Adrenal gland (tissue), 12 donors: ENCODE measurements around the gene STRIP2. TPM values are rescaled to one million over a fixed set of nuclear protein-coding genes. Genes with fewer than 3 reads are reported as not detected.
"Not testable (repeated sequence)": the region's sequence is repeated elsewhere in the genome, so short reads cannot be mapped to it uniquely, and the experiment has no call there.

Experiments
- DNase-seq, 7 donors: peaks; one replicate each; pipeline ENCODE4 v3.0.0-alpha.2; 2019 to 2020
- H3K27ac ChIP-seq, 5 donors: fragments of 200-600 bp; sonication (generic) in 4 of 5; 1 replicate in 3 of 5; 2 replicates in 2 of 5; pipeline versions ENCODE4 v1.5.1 to v1.8.0; 2016 to 2020; ENCODE audit warnings: mild to moderate bottlenecking in 1 of 5
- H3K27me3 ChIP-seq: fragments of 200-600 bp; 2 replicates; pipeline ENCODE4 v1.8.0; 2021
- H3K36me3 ChIP-seq, 2 donors: fragments of 200-600 bp; replicated peaks in 1 of 2; 1 replicate in 1 of 2; 2 replicates in 1 of 2; pipeline versions ENCODE4 v1.5.1 to v1.8.0; 2018 to 2022
- H3K4me1 ChIP-seq, 2 donors: fragments of 200-600 bp; replicated peaks in 1 of 2; 1 replicate in 1 of 2; 2 replicates in 1 of 2; pipeline versions ENCODE4 v1.5.1 to v1.8.0; 2018 to 2021
- H3K4me3 ChIP-seq, 4 donors: fragments of 200-600 bp; sonication (generic) in 3 of 4; one replicate each; pipeline ENCODE4 v1.5.1; 2016 to 2018
- H3K9me3 ChIP-seq, 3 donors: fragments of 200-600 bp; sonication (generic) in 1 of 3; replicated peaks in 1 of 3; 1 replicate in 2 of 3; 2 replicates in 1 of 3; pipeline versions ENCODE4 v1.5.1 to v1.8.0; 2016 to 2021
- CTCF ChIP-seq, 6 experiments: fragments of 450-650 bp in 4 of 6; fragments of 200-600 bp in 2 of 6; sonication (generic) in 1 of 6; IDR thresholded peaks; 1 replicate in 5 of 6; 2 replicates in 1 of 6; pipeline versions ENCODE4 v1.5.1 to v1.8.0; 2016 to 2021; ENCODE audit warnings: antibody characterized with exemption in 6 of 6, mild to moderate bottlenecking in 2 of 6, moderate library complexity in 1 of 6
- POLR2A ChIP-seq, 2 donors: fragments of 450-650 bp; IDR thresholded peaks; one replicate each; pipeline ENCODE4 v1.6.1; 2017; ENCODE audit warnings: antibody characterized with exemption in 2 of 2, mild to moderate bottlenecking in 2 of 2, moderate library complexity in 1 of 2
- WGBS, 4 donors: extraction: QIAGEN DNeasy Blood & Tissue Kit in 2 of 4; methylation state at CpG; one replicate each; pipeline versions ENCODE4 v1.1.5 to v1.1.7; 2013 to 2017; 5-methylcytosine and 5-hydroxymethylcytosine counted together
- intact Hi-C, 2 donors: fragments of 100-400 bp; cut with DNase I; formaldehyde crosslinking; loops; one replicate each; pipeline versions ENCODE4 v1.14.1 to v1.15.0; 2022 to 2023
- polyA plus RNA-seq, 3 donors: library from polyadenylated mRNA; stranded (reverse); fragments of 200-250 nt in 2 of 3; fragments of 350-450 nt in 1 of 3; fragmentation: Illumina TruSeq in 1 of 3; extraction: RNeasy Lipid Tissue Mini Kit (QIAGEN cat#74804) in 1 of 3; gene quantifications; one replicate each; pipeline ENCODE4 v1.2.3, GENCODE V29; 2013 to 2014
- total RNA-seq, 9 donors: library from RNA; depleted of rRNA in 4 of 9; stranded (reverse); fragments of >200 nt in 4 of 9; fragments of 120-200 nt in 1 of 9; fragmentation: NEBNext Ultra II Directional in 1 of 9; extraction: Animal tissue kit (Norgen Biotek cat#: 25700) in 1 of 9; gene quantifications; one replicate each; pipeline versions ENCODE4 v1.1.0 to v1.2.4, GENCODE V29; 2013 to 2023
- donor health status: healthy with polysubstance abuse.
- donor health status: Bipolar disorder and iron deficiency.
- donor health status: DM: yes; HTN: yes; CAD: no.
- donor health status: DM: no; HTN: no; CAD: no.
- donor health status: DM: no; HTN: no; CAD: no.
- donor health status: DM: yes; HTN: yes; CAD: no.

Gene STRIP2
- total and polyA plus RNA-seq, 12 donors = 0.67 to 10.1 (median 3.7) TPM

- no peak overlapping the region for H3K4me3 ChIP-seq
- no peak overlapping the region for H3K27ac ChIP-seq
- WGBS, 4 donors = 85 to 97% (median 91%) methylated on average over 1 of the region's 1 CpG
- no peak for DNase-seq
- no peaks in the 10 kb centered on the region for H3K36me3 ChIP-seq
- TF ChIP-seq CTCF (IDR thresholded peaks at IDR 0.05) (no peak), POLR2A (IDR thresholded peaks at IDR 0.05) (no peak)
- H3K4me1 ChIP-seq = no peaks in the 10 kb centered on the region
- H3K27me3 ChIP-seq = no peaks in the 10 kb centered on the region
- intact Hi-C loops = loop anchor here in 1 of 2 donors (10.0 kb wide), 1 partner anchor 165 kb away; no protein-coding TSS in a partner anchor
- H3K9me3 ChIP-seq = no peaks in the 10 kb centered on the region
These were observed 45.6 kb downstream of the STRIP2 start for GRCh38 chr7:129479831-129480230.

- no peak overlapping the region for H3K4me3 ChIP-seq
- no peaks in the 10 kb centered on the region for H3K27me3 ChIP-seq
- no peaks in the 10 kb centered on the region for H3K36me3 ChIP-seq
- TF ChIP-seq POLR2A (IDR thresholded peaks at IDR 0.05) (no peak), CTCF (IDR thresholded peaks at IDR 0.05) (no peak)
- 96 to 97% (median 96%) methylated on average over 6 of the region's 6 CpGs for WGBS, 4 donors
- intact Hi-C loops = no loop called here
- H3K27ac ChIP-seq = no peak overlapping the region
- H3K4me1 ChIP-seq = no peaks in the 10 kb centered on the region
- no peaks in the 10 kb centered on the region for H3K9me3 ChIP-seq
- no peak for DNase-seq
These were observed 46.6 kb downstream of the STRIP2 start for GRCh38 chr7:129480674-129481363.

GRCh38 chr7:129481376-129481775 is 47.1 kb downstream of the STRIP2 start:
- DNase-seq, H3K36me3 ChIP-seq, H3K27ac ChIP-seq, intact Hi-C loops, H3K4me3 ChIP-seq, H3K9me3 ChIP-seq, H3K27me3 ChIP-seq, H3K4me1 ChIP-seq: not testable (repeated sequence)
- 96 to 98% (median 97%) methylated on average over 6 of the region's 6 CpGs for WGBS, 4 donors

- Histone ChIP-seq H3K4me3 (no peak overlapping the region), H3K9me3 (no peaks in the 10 kb centered on the region), H3K36me3 (no peaks in the 10 kb centered on the region), H3K4me1 (no peaks in the 10 kb centered on the region), H3K27me3 (no peaks in the 10 kb centered on the region), H3K27ac (no peak overlapping the region)
- intact Hi-C loops = no loop called here
- DNase-seq = no peak
- TF ChIP-seq POLR2A (IDR thresholded peaks at IDR 0.05) = no peak
- TF ChIP-seq CTCF (IDR thresholded peaks at IDR 0.05) = no peak
- WGBS, 4 donors = 95 to 98% (median 96%) methylated on average over 8 of the region's 8 CpGs
These were observed 48.5 kb downstream of the STRIP2 start for GRCh38 chr7:129482781-129483180.

- Histone ChIP-seq H3K4me1 (no peaks in the 10 kb centered on the region), H3K9me3 (no peaks in the 10 kb centered on the region), H3K36me3 (no peaks in the 10 kb centered on the region), H3K27me3 (no peaks in the 10 kb centered on the region), H3K4me3 (no peak overlapping the region), H3K27ac (no peak overlapping the region)
- 76 to 96% (median 91%) methylated on average over 3 of the region's 3 CpGs for WGBS, 4 donors
- intact Hi-C loops = no loop called here
- TF ChIP-seq CTCF (IDR thresholded peaks at IDR 0.05) (no peak), POLR2A (IDR thresholded peaks at IDR 0.05) (no peak)
- DNase-seq = no peak
These were observed 55.3 kb downstream of the STRIP2 start for GRCh38 chr7:129489491-129489890.
